ENCODE data around the gene LCE1E.

DNA sequence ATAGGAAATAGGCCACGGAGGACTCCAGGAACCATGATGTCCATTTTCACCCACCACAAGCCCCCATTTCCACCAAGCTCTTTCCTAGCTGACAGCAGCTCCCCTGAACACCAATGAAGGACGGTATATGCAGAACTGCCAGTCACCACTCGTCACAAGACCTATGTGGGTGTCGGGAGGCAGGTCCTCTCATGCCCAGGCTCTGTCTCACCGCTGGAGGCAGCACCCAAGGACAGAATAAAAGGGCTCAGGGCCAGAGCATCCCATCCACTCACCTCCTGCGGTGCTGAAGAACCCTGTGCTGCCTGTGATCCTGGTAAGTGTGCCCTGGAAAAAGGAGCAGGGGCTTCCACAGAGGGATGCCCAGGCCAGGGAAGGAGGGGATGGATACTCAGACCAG lies 11.2 kb upstream of the LCE1E start, which contains the start of gene LCE1F:
- TF ChIP-seq, protein P1, sequence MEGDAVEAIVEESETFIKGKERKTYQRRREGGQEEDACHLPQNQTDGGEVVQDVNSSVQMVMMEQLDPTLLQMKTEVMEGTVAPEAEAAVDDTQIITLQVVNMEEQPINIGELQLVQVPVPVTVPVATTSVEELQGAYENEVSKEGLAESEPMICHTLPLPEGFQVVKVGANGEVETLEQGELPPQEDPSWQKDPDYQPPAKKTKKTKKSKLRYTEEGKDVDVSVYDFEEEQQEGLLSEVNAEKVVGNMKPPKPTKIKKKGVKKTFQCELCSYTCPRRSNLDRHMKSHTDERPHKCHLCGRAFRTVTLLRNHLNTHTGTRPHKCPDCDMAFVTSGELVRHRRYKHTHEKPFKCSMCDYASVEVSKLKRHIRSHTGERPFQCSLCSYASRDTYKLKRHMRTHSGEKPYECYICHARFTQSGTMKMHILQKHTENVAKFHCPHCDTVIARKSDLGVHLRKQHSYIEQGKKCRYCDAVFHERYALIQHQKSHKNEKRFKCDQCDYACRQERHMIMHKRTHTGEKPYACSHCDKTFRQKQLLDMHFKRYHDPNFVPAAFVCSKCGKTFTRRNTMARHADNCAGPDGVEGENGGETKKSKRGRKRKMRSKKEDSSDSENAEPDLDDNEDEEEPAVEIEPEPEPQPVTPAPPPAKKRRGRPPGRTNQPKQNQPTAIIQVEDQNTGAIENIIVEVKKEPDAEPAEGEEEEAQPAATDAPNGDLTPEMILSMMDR (IDR thresholded peaks at IDR 0.05; ENCODE audit: insufficient read depth, low read depth, low read length) = no peak
- no peak for TF ChIP-seq EZH2 (IDR thresholded peaks at IDR 0.05; ENCODE audit: insufficient read depth, low read length)
